ENCODE measurements around the gene STARD6. TPM values are rescaled to one million over a fixed set of nuclear protein-coding genes. Genes with fewer than 3 reads are reported as not detected.

STARD6 gene
- total RNA-seq, 2 experiments from 2014 or later = not detected

DNA sequence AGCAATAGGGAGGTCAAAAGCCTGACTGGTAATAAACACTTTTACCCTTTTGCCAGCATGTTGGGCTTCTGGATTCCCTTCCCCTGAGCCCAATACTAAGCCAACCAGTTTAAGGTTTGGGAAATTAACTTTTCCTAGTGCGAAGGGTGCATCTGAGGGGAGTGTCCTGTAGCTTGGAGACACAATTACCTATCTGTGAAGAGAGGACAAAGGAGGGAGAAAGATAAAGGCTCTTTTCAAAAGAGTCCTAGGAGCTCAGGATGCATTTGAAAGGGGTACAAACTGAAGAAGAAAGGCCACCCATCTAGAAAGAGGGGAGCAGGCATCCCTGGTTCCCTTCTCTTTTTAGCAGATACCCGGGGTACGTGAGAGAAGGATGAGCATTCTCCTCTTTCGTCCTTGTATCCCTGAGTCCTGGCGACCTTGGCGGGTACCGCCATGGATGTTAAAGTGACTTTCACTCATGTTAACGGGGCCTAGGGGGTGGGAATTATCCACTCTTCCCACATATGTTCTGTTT lies 25.1 kb upstream of the STARD6 start:
- Mint-ChIP-seq H3K4me3 (no peak overlapping the region), H3K4me1 (peaks cover under 1% of the 10 kb centered on the region), H3K27ac (no peak overlapping the region), H3K9me3 (no peaks in the 10 kb centered on the region), H3K27me3 (no peaks in the 10 kb centered on the region), H3K36me3 (ENCODE audit: low read depth) (peaks cover 12% of the 10 kb centered on the region)
- DNase-seq = no peak
- POLR2A ChIA-PET = no interaction called here
- CTCF ChIA-PET = interaction anchor here (1.2 to 2.8 kb wide), 3 partner anchors 9 to 25 kb away, joined by 3 to 9 read pairs (median 3); partner anchors contain the start of genes C18orf54 and STARD6

DNA sequence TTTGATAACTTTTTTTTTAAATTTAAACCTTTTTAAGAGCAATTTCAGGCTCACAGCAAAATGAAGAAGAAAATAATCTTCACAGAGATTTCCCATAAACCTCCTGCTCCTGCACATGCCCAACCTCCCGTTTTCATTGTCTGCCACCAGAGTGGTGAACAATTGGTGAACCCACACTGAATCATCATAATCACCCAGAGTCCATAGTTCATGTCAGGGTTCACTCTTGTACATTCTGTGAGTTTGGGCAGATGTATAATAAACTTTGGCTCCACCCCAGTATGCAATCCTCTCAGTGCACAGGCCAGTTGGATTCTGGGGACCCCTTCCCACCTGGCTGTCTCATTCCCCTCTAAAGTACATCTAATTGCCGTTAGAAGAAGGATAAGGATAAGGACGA lies 24.4 kb upstream of the STARD6 start:
- no peak for DNase-seq
- H3K27ac Mint-ChIP-seq = no peak overlapping the region
- ChIA-PET CTCF (interaction anchor here (1.2 to 2.8 kb wide), 3 partner anchors 10 to 24 kb away, joined by 3 to 9 read pairs (median 3); partner anchors contain the start of genes C18orf54 and STARD6), POLR2A (no interaction called here)
- no peaks in the 10 kb centered on the region for H3K27me3 Mint-ChIP-seq
- H3K4me1 Mint-ChIP-seq = no peaks in the 10 kb centered on the region
- H3K4me3 Mint-ChIP-seq = no peak overlapping the region
- no peaks in the 10 kb centered on the region for H3K9me3 Mint-ChIP-seq
- peaks cover 12% of the 10 kb centered on the region for H3K36me3 Mint-ChIP-seq (ENCODE audit: low read depth)

DNA sequence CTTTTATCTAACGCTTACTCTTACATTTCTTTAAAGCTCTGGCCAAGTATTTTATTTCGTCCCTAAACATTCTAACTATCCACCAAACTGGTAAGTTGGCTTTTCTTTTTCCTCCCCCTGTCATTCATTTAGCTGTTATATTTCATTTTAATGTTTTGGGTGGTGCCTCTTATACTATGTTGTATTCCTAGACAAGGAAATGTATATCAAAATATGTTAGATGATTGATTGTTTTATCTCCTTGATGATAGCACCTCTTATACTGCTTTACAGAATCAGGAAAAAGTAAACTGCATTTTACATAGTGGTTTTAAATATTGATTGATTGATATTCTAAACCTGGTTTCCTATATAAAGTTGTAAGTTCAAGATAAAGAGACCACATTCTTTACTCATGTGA lies 24.0 kb upstream of the STARD6 start:
- POLR2A ChIA-PET = no interaction called here
- Mint-ChIP-seq H3K4me3 (no peak overlapping the region), H3K4me1 (no peaks in the 10 kb centered on the region), H3K9me3 (no peaks in the 10 kb centered on the region), H3K27me3 (no peaks in the 10 kb centered on the region), H3K36me3 (ENCODE audit: low read depth) (peaks cover 12% of the 10 kb centered on the region), H3K27ac (no peak overlapping the region)
- CTCF ChIA-PET = interaction anchor here (0.7 to 2.8 kb wide), 4 partner anchors 10 to 1872 kb away, joined by 3 to 9 read pairs (median 3); partner anchors contain the start of genes C18orf54 and STARD6
- no peak for DNase-seq

DNA sequence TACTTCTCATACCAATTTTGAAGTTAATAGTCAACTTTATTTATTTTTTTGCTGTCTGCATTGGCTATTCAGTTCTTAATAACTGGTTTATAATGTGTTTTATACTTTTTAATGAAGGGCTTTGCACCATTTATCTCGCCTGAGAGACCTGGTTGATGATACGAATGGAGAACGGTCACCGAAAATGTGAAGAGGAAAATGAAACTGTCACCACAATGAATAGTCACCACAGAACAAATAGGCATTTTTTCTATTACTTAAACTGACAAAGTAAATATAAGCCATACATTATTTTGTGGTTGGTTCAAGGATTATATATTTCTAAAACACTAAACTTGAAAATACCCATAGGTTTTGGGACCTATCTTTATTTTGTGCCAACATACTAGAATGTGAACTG lies 20.4 kb upstream of the STARD6 start:
- ChIA-PET POLR2A (no interaction called here), CTCF (no interaction called here)
- Mint-ChIP-seq H3K4me1 (no peaks in the 10 kb centered on the region), H3K36me3 (ENCODE audit: low read depth) (peaks cover 15% of the 10 kb centered on the region), H3K27ac (no peak overlapping the region), H3K27me3 (no peaks in the 10 kb centered on the region), H3K9me3 (no peaks in the 10 kb centered on the region), H3K4me3 (no peak overlapping the region)
- no peak for DNase-seq

DNA sequence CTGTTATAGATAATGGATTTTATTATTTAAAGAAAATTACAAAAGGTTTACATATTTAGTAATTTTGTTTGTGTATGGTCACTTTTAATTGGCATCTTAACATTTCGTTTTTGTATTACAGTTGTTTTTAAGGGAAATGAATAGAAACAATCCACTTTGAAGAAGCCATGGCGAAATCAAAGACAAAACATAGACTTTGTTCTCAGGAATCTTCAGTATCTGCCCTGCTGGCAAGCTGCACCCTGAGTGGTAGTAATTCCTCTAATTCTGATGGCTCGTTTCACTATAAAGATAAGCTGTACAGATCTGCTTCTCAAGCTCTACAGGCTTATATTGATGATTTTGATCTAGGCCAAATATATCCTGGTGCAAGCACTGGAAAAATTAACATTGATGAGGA lies 2.7 kb upstream of the STARD6 start:
- CTCF ChIA-PET = no interaction called here
- H3K27ac Mint-ChIP-seq = no peak overlapping the region
- H3K4me3 Mint-ChIP-seq = no peak overlapping the region
- H3K9me3 Mint-ChIP-seq = no peaks in the 10 kb centered on the region
- H3K4me1 Mint-ChIP-seq = peaks cover 29% of the 10 kb centered on the region
- POLR2A ChIA-PET = no interaction called here
- H3K27me3 Mint-ChIP-seq = no peaks in the 10 kb centered on the region
- H3K36me3 Mint-ChIP-seq (ENCODE audit: low read depth) = peaks cover 17% of the 10 kb centered on the region
- no peak for DNase-seq

DNA sequence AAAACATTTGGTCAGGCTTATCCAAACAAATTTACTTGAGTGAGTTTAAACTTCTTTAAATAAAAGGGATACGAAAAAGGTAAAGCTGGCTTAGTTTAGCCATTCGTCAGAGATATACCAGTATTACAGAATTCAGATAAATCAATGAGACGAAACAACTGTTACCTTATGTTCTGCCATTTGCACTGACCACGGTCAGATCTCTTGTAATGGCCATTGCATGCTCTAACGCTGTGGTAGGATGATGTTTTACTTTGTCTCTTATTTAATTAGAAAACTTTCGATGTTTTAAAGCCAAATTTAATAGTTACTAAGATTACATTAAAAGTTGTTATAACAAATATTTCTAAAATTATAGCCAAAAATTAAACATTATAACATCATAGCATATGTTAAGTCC lies 1.6 kb upstream of the STARD6 start:
- no peak overlapping the region for H3K27ac Mint-ChIP-seq
- ChIA-PET POLR2A (no interaction called here), CTCF (interaction anchor here (2.3 kb wide), 1 partner anchor 137 kb away, joined by 9 read pairs; no protein-coding TSS in a partner anchor)
- peaks cover 17% of the 10 kb centered on the region for H3K36me3 Mint-ChIP-seq (ENCODE audit: low read depth)
- H3K4me3 Mint-ChIP-seq = peak overlapping the region; percentile 93
- H3K9me3 Mint-ChIP-seq = no peaks in the 10 kb centered on the region
- DNase-seq = no peak
- H3K27me3 Mint-ChIP-seq = peaks cover 2% of the 10 kb centered on the region
- peaks cover 29% of the 10 kb centered on the region for H3K4me1 Mint-ChIP-seq

DNA sequence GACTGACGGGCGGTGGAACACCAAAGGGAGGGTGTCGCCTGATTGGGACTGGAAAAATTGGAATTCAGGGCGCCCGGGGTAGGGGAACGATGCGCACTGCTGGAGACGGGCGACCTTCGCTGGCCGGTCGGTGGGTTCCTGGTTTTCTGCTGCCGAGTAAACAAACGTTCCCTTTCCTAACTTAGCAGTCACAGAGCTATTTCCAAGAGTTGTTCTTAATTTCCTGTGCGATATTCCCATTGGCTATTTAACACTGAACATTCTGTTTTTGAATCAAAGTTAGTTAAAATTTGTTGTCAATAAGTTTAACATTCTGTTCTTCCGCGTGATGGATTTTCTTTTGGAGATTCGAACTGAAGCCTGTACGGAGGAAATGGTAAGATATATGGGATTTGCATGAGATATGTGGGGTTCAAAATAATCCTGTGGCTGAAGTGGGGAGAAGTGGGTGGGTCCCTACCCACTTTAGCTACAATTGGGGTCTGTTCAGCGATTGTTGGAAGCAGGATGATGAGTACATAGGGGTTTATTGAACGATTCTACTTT lies 910 bp upstream of the STARD6 start:
- Mint-ChIP-seq H3K27me3 (peaks cover 2% of the 10 kb centered on the region), H3K9me3 (no peaks in the 10 kb centered on the region), H3K4me1 (peaks cover 28% of the 10 kb centered on the region), H3K27ac (peak overlapping the region; percentile 100), H3K4me3 (peak overlapping the region; percentile 93), H3K36me3 (ENCODE audit: low read depth) (peaks cover 17% of the 10 kb centered on the region)
- POLR2A ChIA-PET = interaction anchor here (0.6 kb wide), 1 partner anchor 641 kb away, joined by 3 read pairs; no protein-coding TSS in a partner anchor
- no peak for DNase-seq
- CTCF ChIA-PET = interaction anchor here (0.7 to 2.3 kb wide), 5 partner anchors 11 to 136 kb away, joined by 3 to 9 read pairs (median 4); partner anchors contain the start of gene POLI

DNA sequence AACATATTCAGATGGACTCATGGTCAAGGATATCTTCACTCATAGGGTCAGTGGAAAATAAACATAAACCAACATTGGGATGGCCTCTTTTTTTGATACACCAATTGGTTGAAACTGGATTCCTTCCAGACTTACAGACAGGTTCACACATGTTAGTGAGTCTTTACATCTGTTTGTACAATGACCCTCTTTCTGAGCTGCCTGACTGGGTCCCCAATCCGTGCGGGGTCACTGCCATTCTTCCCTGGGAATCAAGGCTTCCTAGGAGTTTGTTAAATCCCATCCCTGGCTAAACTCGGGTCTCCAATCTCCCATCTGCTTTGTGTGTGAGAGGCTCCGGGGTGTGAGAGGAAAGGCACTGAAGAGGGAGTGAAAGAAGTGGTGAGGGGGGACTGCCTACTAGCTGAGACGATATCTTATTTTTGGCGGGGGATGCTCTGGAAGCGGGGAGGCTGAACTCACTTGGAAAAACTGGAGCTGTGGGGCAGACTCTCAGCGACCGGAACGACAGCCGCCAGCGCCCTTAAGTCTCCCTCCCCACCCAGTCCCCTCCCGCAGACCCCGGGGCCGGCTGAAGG lies 487 bp downstream of the STARD6 start:
- Mint-ChIP-seq H3K9me3 (peaks cover 2% of the 10 kb centered on the region), H3K4me3 (peak overlapping the region; percentile 93), H3K36me3 (ENCODE audit: low read depth) (peaks cover 14% of the 10 kb centered on the region), H3K27me3 (peaks cover 3% of the 10 kb centered on the region), H3K27ac (peak overlapping the region; percentile 100), H3K4me1 (peaks cover 28% of the 10 kb centered on the region)
- DNase-seq = no peak
- ChIA-PET CTCF (interaction anchor here (0.6 to 2.3 kb wide), 12 partner anchors 10 to 155 kb away, joined by 3 to 10 read pairs (median 4); partner anchors contain the start of gene POLI), POLR2A (interaction anchor here (0.6 to 1.4 kb wide), 3 partner anchors 72 to 134 kb away, joined by 4 to 7 read pairs (median 6); partner anchors contain the start of gene POLI)

DNA sequence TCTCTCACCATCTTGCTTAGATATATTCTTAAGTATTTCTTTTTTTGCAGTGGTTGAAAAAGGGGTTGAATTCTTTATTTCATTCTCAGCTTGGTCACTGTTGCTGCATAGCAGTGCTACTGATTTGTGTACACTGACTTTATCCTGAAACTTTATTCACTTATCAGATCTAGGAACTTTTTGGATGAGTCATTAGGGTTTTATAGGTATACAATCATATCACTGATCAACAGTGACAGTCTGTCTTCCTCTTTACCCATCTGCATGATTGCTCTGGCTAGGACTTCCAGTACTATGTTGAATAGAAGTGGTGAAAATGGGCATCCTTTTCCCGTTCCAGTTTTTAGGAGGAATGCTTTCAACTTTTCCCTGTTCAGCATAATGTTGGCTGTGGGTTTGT lies 6.5 kb downstream of the STARD6 start:
- peaks cover 7% of the 10 kb centered on the region for H3K9me3 Mint-ChIP-seq
- no peaks in the 10 kb centered on the region for H3K4me1 Mint-ChIP-seq
- H3K36me3 Mint-ChIP-seq (ENCODE audit: low read depth) = peaks cover 3% of the 10 kb centered on the region
- peaks cover 38% of the 10 kb centered on the region for H3K27me3 Mint-ChIP-seq
- no peak for DNase-seq
- no peak overlapping the region for H3K4me3 Mint-ChIP-seq
- ChIA-PET CTCF (no interaction called here), POLR2A (no interaction called here)
- no peak overlapping the region for H3K27ac Mint-ChIP-seq

DNA sequence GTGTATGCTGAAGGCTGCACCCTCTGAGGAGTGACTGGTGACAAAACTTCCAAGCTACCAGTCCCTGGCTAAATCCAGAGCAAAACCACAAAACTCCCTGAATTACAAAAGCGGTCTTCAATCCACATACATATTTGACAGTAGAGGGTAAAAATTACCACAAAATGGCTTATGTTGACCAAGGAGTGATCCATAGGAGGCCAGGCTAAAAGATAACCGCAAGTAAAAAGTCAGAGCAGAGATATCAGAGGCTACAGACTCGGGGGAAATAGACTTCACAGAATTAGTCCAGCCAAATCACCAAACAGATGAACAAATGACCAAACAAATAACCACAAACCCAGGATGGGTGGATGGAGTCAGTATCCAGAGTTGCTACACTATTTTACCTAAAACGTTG lies 19.4 kb downstream of the STARD6 start:
- Mint-ChIP-seq H3K27ac (no peak overlapping the region), H3K27me3 (no peaks in the 10 kb centered on the region), H3K9me3 (peaks cover 2% of the 10 kb centered on the region), H3K4me3 (no peak overlapping the region), H3K36me3 (ENCODE audit: low read depth) (no peaks in the 10 kb centered on the region), H3K4me1 (no peaks in the 10 kb centered on the region)
- DNase-seq = no peak
- POLR2A ChIA-PET = no interaction called here
- CTCF ChIA-PET = no interaction called here

DNA sequence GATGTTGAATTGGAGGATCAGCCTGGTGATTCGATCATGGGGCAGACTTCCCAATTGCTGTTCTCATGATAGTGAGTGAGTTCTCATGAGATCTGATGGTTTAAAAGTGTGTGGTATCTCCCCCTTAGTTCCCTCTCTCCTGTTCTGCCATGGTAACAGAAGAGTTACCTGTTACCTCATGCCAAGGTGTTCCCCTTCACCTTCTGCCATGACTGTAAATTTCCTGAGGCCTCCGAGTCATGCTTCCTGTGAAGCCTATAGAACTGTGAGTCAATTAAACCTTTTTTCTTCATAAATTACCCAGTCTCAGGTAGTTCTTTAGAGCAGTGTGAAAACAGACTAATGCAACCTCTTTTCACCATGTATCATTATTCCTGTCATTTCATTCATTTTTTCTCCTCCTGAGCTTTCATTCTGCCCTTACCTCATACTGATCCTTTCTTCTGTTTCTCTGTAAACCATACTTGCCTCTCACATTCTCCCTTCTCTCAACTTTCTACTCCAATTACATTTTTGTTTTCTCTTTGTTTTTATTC lies 22.0 kb downstream of the STARD6 start:
- no peaks in the 10 kb centered on the region for H3K36me3 Mint-ChIP-seq (ENCODE audit: low read depth)
- H3K27ac Mint-ChIP-seq = no peak overlapping the region
- H3K4me3 Mint-ChIP-seq = no peak overlapping the region
- no peaks in the 10 kb centered on the region for H3K4me1 Mint-ChIP-seq
- no peak for DNase-seq
- peaks cover 2% of the 10 kb centered on the region for H3K9me3 Mint-ChIP-seq
- H3K27me3 Mint-ChIP-seq = no peaks in the 10 kb centered on the region
- ChIA-PET CTCF (no interaction called here), POLR2A (no interaction called here)

DNA sequence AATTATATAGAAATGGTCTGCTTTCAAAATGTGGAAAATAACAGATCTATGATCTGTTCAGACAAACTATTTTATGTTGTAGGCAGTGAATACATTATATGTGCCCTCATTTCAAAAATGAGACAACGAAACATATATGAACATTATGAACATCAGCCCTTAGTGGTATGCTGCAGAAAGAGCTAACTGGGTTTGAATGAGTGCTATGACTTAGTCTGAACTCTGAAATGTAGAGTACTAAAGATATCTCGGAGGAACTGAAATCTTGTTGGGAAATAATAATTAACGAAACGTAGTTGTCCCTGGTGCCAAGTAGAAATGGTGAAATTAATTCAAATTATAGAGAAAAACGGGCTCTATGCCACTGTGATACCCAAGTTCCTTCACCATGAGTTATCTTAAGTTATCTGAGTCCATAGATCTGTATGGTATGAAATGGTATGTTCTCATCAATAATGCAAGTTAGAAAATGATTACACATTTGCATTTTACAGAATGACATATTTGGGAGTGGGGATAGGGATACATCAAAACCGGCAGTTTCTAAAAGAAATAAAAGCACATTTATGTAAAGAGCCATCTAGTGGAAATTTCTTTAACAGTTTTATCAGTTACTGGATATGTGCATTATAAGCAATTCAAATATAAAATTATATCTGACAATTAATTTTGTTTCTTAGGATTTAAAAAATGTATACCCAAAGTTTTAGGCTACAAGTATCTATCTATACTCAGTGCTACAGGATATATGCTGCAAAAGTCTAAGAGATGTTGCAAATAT lies 26.7 kb downstream of the STARD6 start:
- POLR2A ChIA-PET = no interaction called here
- peaks cover 2% of the 10 kb centered on the region for H3K9me3 Mint-ChIP-seq

DNA sequence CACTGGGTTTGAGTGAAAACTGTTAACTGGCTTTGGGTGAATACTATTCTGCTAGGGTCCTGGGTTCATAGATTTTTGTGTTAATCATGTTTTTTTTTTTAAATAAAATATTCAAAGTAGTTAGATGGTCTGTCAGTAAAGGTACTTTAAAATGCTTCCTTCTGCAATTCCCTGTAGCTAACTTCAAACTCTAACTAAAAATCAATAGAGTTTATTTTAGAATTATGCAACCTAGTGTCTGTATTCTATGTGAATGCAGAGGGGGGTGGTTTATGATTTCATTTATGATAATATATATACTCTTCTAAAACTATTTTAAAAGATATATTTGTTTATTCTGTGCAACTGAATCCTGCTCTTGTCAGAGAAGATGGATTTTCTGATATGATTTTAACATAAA lies 27.9 kb downstream of the STARD6 start:
- H3K27me3 Mint-ChIP-seq = no peaks in the 10 kb centered on the region
- CTCF ChIA-PET = no interaction called here
- POLR2A ChIA-PET = no interaction called here
- DNase-seq = no peak
- no peak overlapping the region for H3K27ac Mint-ChIP-seq
- no peaks in the 10 kb centered on the region for H3K36me3 Mint-ChIP-seq (ENCODE audit: low read depth)
- no peaks in the 10 kb centered on the region for H3K4me1 Mint-ChIP-seq
- peaks cover 1% of the 10 kb centered on the region for H3K9me3 Mint-ChIP-seq
- H3K4me3 Mint-ChIP-seq = no peak overlapping the region

More for the DNA sequence above, 26.7 kb downstream of the STARD6 start:
- Mint-ChIP-seq H3K4me1 (no peaks in the 10 kb centered on the region), H3K27ac (no peak overlapping the region), H3K4me3 (no peak overlapping the region), H3K36me3 (ENCODE audit: low read depth) (no peaks in the 10 kb centered on the region), H3K27me3 (no peaks in the 10 kb centered on the region)
- CTCF ChIA-PET = interaction anchor here (0.7 to 0.8 kb wide), 2 partner anchors 20 to 60 kb away, joined by 3 read pairs; no protein-coding TSS in a partner anchor
- DNase-seq = no peak
